T-cell (primary cell): Measurements from ENCODE around the gene C2CD5. TPM values are rescaled to one million over a fixed set of nuclear protein-coding genes. Genes with fewer than 3 reads are reported as not detected.

Source experiments
- ATAC-seq, 4 experiments: fragments of 200-7000 bp in 3 of 4; fragments of 150-1000 bp in 1 of 4; cut with Tn5 transposase; replicated peaks in 1 of 4; 1 replicate in 3 of 4; 2 replicates in 1 of 4; pipeline ENCODE4 v1.10.0; 2021; ENCODE audit warnings: moderate library complexity in 3 of 4, mild to moderate bottlenecking in 2 of 4, moderate number of reproducible peaks in 1 of 4
- CTCF ChIA-PET, 2 donors: fragments of 300-600 bp; sonication (Branson Sonifier 250); formaldehyde crosslinking; loops; one replicate each; lab custom pipeline; 2022; ENCODE audit warnings: antibody characterized with exemption in 2 of 2; lab: Charles Lee
- POLR2A ChIA-PET, 2 donors: fragments of 300-600 bp; sonication (Branson Sonifier 250); formaldehyde crosslinking; loops; one replicate each; lab custom pipeline; 2022; ENCODE audit warnings: antibody characterized with exemption in 2 of 2; lab: Charles Lee
- DNase-seq, 35 experiments: peaks; one replicate each; pipeline versions ENCODE4 v3.0.0 to v3.0.0-alpha.2; 2013 to 2023
- H3K27ac ChIP-seq: one replicate; pipeline ENCODE4 v1.5.1; 2013; ENCODE audit warnings: low read length
- H3K27me3 ChIP-seq, 2 experiments: replicated peaks in 1 of 2; 1 replicate in 1 of 2; 2 replicates in 1 of 2; pipeline versions ENCODE4 v1.6.1 to v1.7.0; 2013; ENCODE audit warnings: low read length in 1 of 2, mixed read lengths in 1 of 2; ENCODE audit not compliant: control insufficient read depth in 2 of 2, insufficient read depth in 2 of 2; ENCODE audit errors: extremely low read depth in 1 of 2
- H3K36me3 ChIP-seq, 2 donors: 1 replicate in 1 of 2; 2 replicates in 1 of 2; pipeline versions ENCODE4 v1.6.1 to v1.7.0; 2013; ENCODE audit warnings: low read length in 1 of 2; ENCODE audit not compliant: control insufficient read depth in 2 of 2, insufficient read depth in 1 of 2; ENCODE audit errors: extremely low read depth in 1 of 2
- H3K4me1 ChIP-seq, 2 experiments: 1 replicate in 1 of 2; 2 replicates in 1 of 2; pipeline versions ENCODE4 v1.6.1 to v1.7.0; 2013; ENCODE audit warnings: low read length in 2 of 2, mixed read lengths in 1 of 2; ENCODE audit not compliant: insufficient read depth in 2 of 2, control insufficient read depth in 1 of 2; ENCODE audit errors: extremely low read depth in 1 of 2
- H3K4me3 ChIP-seq, 2 donors: 1 replicate in 1 of 2; 2 replicates in 1 of 2; pipeline versions ENCODE4 v1.5.1 to v1.7.0; 2013; ENCODE audit warnings: mild to moderate bottlenecking in 2 of 2, low read length in 1 of 2, moderate library complexity in 1 of 2; ENCODE audit not compliant: control insufficient read depth in 1 of 2; ENCODE audit errors: extremely low read depth in 1 of 2
- H3K9me3 ChIP-seq: 2 replicates; pipeline ENCODE4 v1.7.0; 2013
- H3K27ac Mint-ChIP-seq, 2 donors: one replicate each; pipeline ENCODE4 v1.8.0; 2020 to 2021; ENCODE audit warnings: mild to moderate bottlenecking in 2 of 2, mixed read lengths in 2 of 2
- H3K27me3 Mint-ChIP-seq, 2 donors: one replicate each; pipeline ENCODE4 v1.8.0; 2021 to 2022; ENCODE audit warnings: mixed read lengths in 2 of 2
- H3K36me3 Mint-ChIP-seq: one replicate; pipeline ENCODE4 v1.8.0; 2021; ENCODE audit warnings: mixed read lengths
- H3K4me1 Mint-ChIP-seq, 3 donors: one replicate each; pipeline ENCODE4 v1.8.0; 2020 to 2022; ENCODE audit warnings: mixed read lengths in 3 of 3, mild to moderate bottlenecking in 1 of 3
- H3K4me3 Mint-ChIP-seq, 3 donors: one replicate each; pipeline ENCODE4 v1.8.0; 2020 to 2022; ENCODE audit warnings: mild to moderate bottlenecking in 3 of 3, mixed read lengths in 3 of 3, moderate library complexity in 3 of 3
- H3K9me3 Mint-ChIP-seq, 3 donors: one replicate each; pipeline ENCODE4 v1.8.0; 2020 to 2022; ENCODE audit warnings: mixed read lengths in 3 of 3
- WGBS: methylation state at CpG from one replicate; pipeline ENCODE4 v1.1.5; 2013; ENCODE audit warnings: missing lambda C conversion rate; ENCODE audit not compliant: insufficient coverage; 5-methylcytosine and 5-hydroxymethylcytosine counted together
- total RNA-seq, 35 experiments: library from RNA in 6 of 35; stranded (reverse) in 6 of 35; fragments of 120-200 nt in 1 of 35; gene quantifications; one replicate each; pipeline versions ENCODE4 v1.2.1 to v1.2.4 and lab custom pipeline; 2013 to 2026

C2CD5 gene
- total RNA-seq, 5 donors from 2014 or later (not counting 1 experiment from before 2014, with no cell fraction given) = 34.6 to 44.9 (median 42.6) TPM

DNA sequence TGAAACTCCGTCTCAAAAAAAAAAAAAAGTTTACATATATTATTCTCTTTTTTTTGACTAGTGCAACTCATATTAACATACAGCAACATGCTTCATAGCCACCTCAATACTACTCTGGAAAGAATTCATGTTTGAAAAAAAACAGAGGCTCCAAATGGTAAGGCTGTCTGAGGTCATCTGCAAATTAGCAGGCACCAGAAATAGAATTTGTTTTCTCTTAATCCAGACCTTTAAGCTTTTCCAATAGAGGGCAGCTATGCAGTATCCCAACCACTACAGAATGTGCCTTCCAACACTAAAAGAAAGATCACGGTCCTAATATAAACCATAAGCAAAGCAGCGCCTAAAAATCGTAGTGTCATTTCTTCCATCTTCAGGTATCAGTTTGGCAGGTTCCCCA, 12.0 kb downstream of the C2CD5 start:
- no peak overlapping the region for H3K4me3 Mint-ChIP-seq
- no peaks in the 10 kb centered on the region for H3K9me3 ChIP-seq
- H3K9me3 Mint-ChIP-seq = no peaks in the 10 kb centered on the region
- DNase-seq (no peak), ATAC-seq (no peak)
- peaks cover 32% of the 10 kb centered on the region for H3K36me3 Mint-ChIP-seq
- ChIA-PET CTCF (interaction anchor here (0.7 to 2.0 kb wide), 3 partner anchors 20 to 100 kb away, joined by 3 to 5 read pairs (median 5); partner anchors contain the start of gene ETNK1 (in 1 of the 2)), POLR2A (interaction anchor here in 1 of 2 donors (0.7 kb wide), 2 partner anchors 104 to 518 kb away, joined by 4 to 6 read pairs; no protein-coding TSS in a partner anchor)
- peaks cover 30 to 43% (median 32%) of the 10 kb centered on the region in 3 donors for H3K4me1 Mint-ChIP-seq
- peaks cover 0 to 9% of the 10 kb centered on the region in 2 experiments for H3K4me1 ChIP-seq
- no peak overlapping the region for H3K4me3 ChIP-seq
- no peaks in the 10 kb centered on the region for H3K27me3 Mint-ChIP-seq
- 95% methylated on average over 3 of the region's 4 CpGs for WGBS
- no peak overlapping the region for H3K27ac Mint-ChIP-seq
- no peak overlapping the region for H3K27ac ChIP-seq
- H3K27me3 ChIP-seq = no peaks in the 10 kb centered on the region
- peaks cover 13 to 34% of the 10 kb centered on the region in 2 donors for H3K36me3 ChIP-seq

DNA sequence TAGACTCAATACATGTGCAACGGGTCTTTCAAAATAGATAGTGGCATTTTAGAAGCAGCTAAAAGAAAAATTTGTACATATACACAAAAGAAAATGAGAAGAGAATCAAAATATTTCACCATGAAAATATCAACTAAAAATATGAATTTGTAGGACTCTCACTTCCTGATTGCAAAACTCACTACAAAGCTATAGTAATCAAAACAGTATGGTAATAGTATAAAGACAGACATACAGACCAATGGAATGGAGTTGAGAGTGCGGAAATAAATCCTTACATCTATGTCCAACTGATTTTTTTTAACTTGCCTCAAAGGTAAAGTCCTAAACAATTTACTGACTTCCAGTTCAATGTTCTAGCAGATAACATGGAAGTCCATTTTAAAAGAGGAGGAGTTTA, 13.1 kb downstream of the C2CD5 start:
- H3K4me1 ChIP-seq = peaks cover 0 to 9% of the 10 kb centered on the region in 2 experiments
- POLR2A ChIA-PET = interaction anchor here in 1 of 2 donors (0.6 to 1.1 kb wide), 2 partner anchors 13 to 1033 kb away, joined by 3 to 4 read pairs; partner anchors contain the start of gene C2CD5
- CTCF ChIA-PET = interaction anchor here (0.8 to 2.0 kb wide), 10 partner anchors 8 to 140 kb away, joined by 3 to 8 read pairs (median 3); partner anchors contain the start of genes C2CD5 (in 1 of the 2) and ETNK1 (in 1 of the 2)
- Mint-ChIP-seq H3K4me1 (peaks cover 21 to 32% (median 22%) of the 10 kb centered on the region in 3 donors), H3K27me3 (no peaks in the 10 kb centered on the region), H3K27ac (no peak overlapping the region), H3K9me3 (no peaks in the 10 kb centered on the region), H3K36me3 (peaks cover 32% of the 10 kb centered on the region), H3K4me3 (no peak overlapping the region)
- ATAC-seq (no peak), DNase-seq (no peak)
- WGBS = no CpG with 5 or more reads among the region's 2 CpGs
- no peaks in the 10 kb centered on the region for H3K9me3 ChIP-seq
- H3K4me3 ChIP-seq = no peak overlapping the region
- H3K36me3 ChIP-seq = peaks cover 13 to 39% of the 10 kb centered on the region in 2 donors
- H3K27me3 ChIP-seq = no peaks in the 10 kb centered on the region
- no peak overlapping the region for H3K27ac ChIP-seq

- no peak overlapping the region for H3K4me3 Mint-ChIP-seq
- peaks cover 11 to 22% (median 13%) of the 10 kb centered on the region in 3 donors for H3K4me1 Mint-ChIP-seq
- Histone ChIP-seq H3K27me3 (no peaks in the 10 kb centered on the region), H3K27ac (no peak overlapping the region), H3K4me1 (no peaks in the 10 kb centered on the region), H3K4me3 (no peak overlapping the region), H3K9me3 (no peaks in the 10 kb centered on the region), H3K36me3 (peaks cover 13 to 45% of the 10 kb centered on the region in 2 donors)
- H3K27me3 Mint-ChIP-seq = no peaks in the 10 kb centered on the region
- DNase-seq = peak in 1 of 35 experiments; percentile 62
- ChIA-PET CTCF (interaction anchor here (0.5 to 2.5 kb wide), 37 partner anchors 10 to 550 kb away, joined by 3 to 40 read pairs (median 4); partner anchors contain the start of gene C2CD5 (in 1 of the 2)), POLR2A (interaction anchor here in 1 of 2 donors (0.6 kb wide), 1 partner anchor 95 kb away, joined by 3 read pairs; no protein-coding TSS in a partner anchor)
- no peak overlapping the region for H3K27ac Mint-ChIP-seq
- no CpG with 5 or more reads among the region's 3 CpGs for WGBS
- peak; percentile 75 to 89 (median 78) for ATAC-seq
- H3K36me3 Mint-ChIP-seq = peaks cover 33% of the 10 kb centered on the region
- no peaks in the 10 kb centered on the region for H3K9me3 Mint-ChIP-seq
Measured at GRCh38 chr12:22529281-22530060, 14.9 kb downstream of the C2CD5 start.

DNA sequence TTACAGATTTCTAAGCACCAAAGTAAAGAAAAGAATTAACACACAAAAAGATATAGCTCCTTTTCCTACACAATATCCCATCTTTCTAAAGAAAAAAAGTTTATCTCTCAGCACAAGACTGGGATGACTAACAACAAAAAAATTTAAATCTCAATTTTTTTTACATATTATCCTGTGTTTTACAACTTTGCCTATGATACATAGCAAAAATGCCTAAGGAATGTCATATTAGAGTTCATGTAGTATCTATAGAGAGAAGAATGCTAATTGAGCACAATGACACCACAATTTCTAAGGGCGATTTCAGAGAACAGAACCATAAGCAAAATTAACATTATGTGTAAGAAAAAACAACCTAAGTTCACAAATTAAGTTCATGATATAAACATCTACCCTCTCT, 16.3 kb downstream of the C2CD5 start:
- Histone ChIP-seq H3K36me3 (peaks cover 11 to 43% of the 10 kb centered on the region in 2 donors), H3K9me3 (no peaks in the 10 kb centered on the region), H3K4me1 (no peaks in the 10 kb centered on the region), H3K27me3 (no peaks in the 10 kb centered on the region), H3K27ac (no peak overlapping the region), H3K4me3 (no peak overlapping the region)
- no peak for ATAC-seq
- H3K4me1 Mint-ChIP-seq = peaks cover 7 to 13% (median 8%) of the 10 kb centered on the region in 3 donors
- no peak overlapping the region for H3K4me3 Mint-ChIP-seq
- no peak overlapping the region for H3K27ac Mint-ChIP-seq
- POLR2A ChIA-PET = no interaction called here
- H3K36me3 Mint-ChIP-seq = peaks cover 29% of the 10 kb centered on the region
- no peaks in the 10 kb centered on the region for H3K27me3 Mint-ChIP-seq
- WGBS = no CpG with 5 or more reads among the region's 1 CpG
- DNase-seq = no peak
- CTCF ChIA-PET = interaction anchor here (0.6 to 2.5 kb wide), 5 partner anchors 9 to 101 kb away, joined by 3 to 40 read pairs (median 3); no protein-coding TSS in a partner anchor
- no peaks in the 10 kb centered on the region for H3K9me3 Mint-ChIP-seq

- no peak for DNase-seq
- Histone ChIP-seq H3K27me3 (no peaks in the 10 kb centered on the region), H3K9me3 (no peaks in the 10 kb centered on the region), H3K36me3 (peaks cover 2 to 40% of the 10 kb centered on the region in 2 donors), H3K4me1 (no peaks in the 10 kb centered on the region), H3K4me3 (no peak overlapping the region), H3K27ac (no peak overlapping the region)
- Mint-ChIP-seq H3K36me3 (peaks cover 26% of the 10 kb centered on the region), H3K4me3 (no peak overlapping the region), H3K27me3 (no peaks in the 10 kb centered on the region), H3K4me1 (peaks cover 3 to 8% (median 3%) of the 10 kb centered on the region in 3 donors), H3K9me3 (no peaks in the 10 kb centered on the region), H3K27ac (no peak overlapping the region)
- no peak for ATAC-seq
- WGBS = 100% methylated on average over 1 of the region's 3 CpGs
- POLR2A ChIA-PET = no interaction called here
- CTCF ChIA-PET = interaction anchor here in 1 of 2 donors (0.6 kb wide), 1 partner anchor 88 kb away, joined by 3 read pairs; no protein-coding TSS in a partner anchor
Measured at GRCh38 chr12:22526836-22527235, 17.5 kb downstream of the C2CD5 start.

GRCh38 chr12:22525426-22525825, 18.9 kb downstream of the C2CD5 start:
- Histone ChIP-seq H3K4me3 (no peak overlapping the region), H3K27ac (no peak overlapping the region), H3K9me3 (no peaks in the 10 kb centered on the region), H3K4me1 (no peaks in the 10 kb centered on the region), H3K36me3 (peaks cover 0 to 36% of the 10 kb centered on the region in 2 donors), H3K27me3 (no peaks in the 10 kb centered on the region)
- no peaks in the 10 kb centered on the region for H3K27me3 Mint-ChIP-seq
- POLR2A ChIA-PET = no interaction called here
- DNase-seq = no peak
- H3K4me3 Mint-ChIP-seq = no peak overlapping the region
- H3K36me3 Mint-ChIP-seq = peaks cover 24% of the 10 kb centered on the region
- CTCF ChIA-PET = interaction anchor here in 1 of 2 donors (0.6 kb wide), 1 partner anchor 40 kb away, joined by 4 read pairs; no protein-coding TSS in a partner anchor
- no CpG with 5 or more reads among the region's 2 CpGs for WGBS
- H3K4me1 Mint-ChIP-seq = peaks cover 3 to 8% (median 3%) of the 10 kb centered on the region in 3 donors
- no peaks in the 10 kb centered on the region for H3K9me3 Mint-ChIP-seq
- H3K27ac Mint-ChIP-seq = no peak overlapping the region
- ATAC-seq = no peak
